ENCODE results near the gene RNF14.

- TF ChIP-seq RFX5 (IDR thresholded peaks at IDR 0.05; ENCODE audit: low read length) (no peak), CTCF (IDR thresholded peaks at IDR 0.05) (no peak), GATA2 (CRISPR knock-in tag; IDR thresholded peaks at IDR 0.05) (no peak), TEAD4 (IDR thresholded peaks at IDR 0.05; ENCODE audit: borderline replicate concordance, insufficient read depth) (no peak), YY1 (IDR thresholded peaks at IDR 0.05; ENCODE audit: low read depth) (no peak), SIN3A (IDR thresholded peaks at IDR 0.05; ENCODE audit: borderline replicate concordance, low read depth, low read length) (no peak), FOXJ3 (CRISPR knock-in tag; IDR thresholded peaks at IDR 0.05) (no peak), JUND (IDR thresholded peaks at IDR 0.05) (no peak), SMC3 (IDR thresholded peaks at IDR 0.05; ENCODE audit: low read depth, low read length) (no peak), POLR2AphosphoS5 (IDR thresholded peaks at IDR 0.05; ENCODE audit: low read depth, low read length) (no peak)
Observed at GRCh38 chr5:141944076-141944475, 24.8 kb upstream of the RNF14 start.

Data from SK-N-SH (cell line).